Heart left ventricle (tissue), 13 donors: ENCODE measurements around the gene LAMA4.

Experiments
- CTCF ChIP-seq, 12 donors: fragments of 200-600 bp; sonication (generic) in 4 of 12; IDR thresholded peaks; one replicate each; pipeline versions ENCODE4 v1.5.0 to v1.8.0; 2018 to 2022; ENCODE audit warnings: antibody characterized with exemption in 12 of 12, mild to moderate bottlenecking in 5 of 12
- POLR2A ChIP-seq, 2 donors: fragments of 450-650 bp; IDR thresholded peaks; one replicate each; pipeline ENCODE4 v1.6.1; 2017; ENCODE audit warnings: antibody characterized with exemption in 2 of 2, mild to moderate bottlenecking in 2 of 2, moderate library complexity in 2 of 2
- donor health status: ischemic (EF 13 %, LVEDD 7.1; RV severe dilation, severe dysfunction).
- donor health status: DM: no; HTN: yes; CAD: no.
- donor health status: DM: no; HTN: no; CAD: no.
- donor health status: ischemic (EF 25% LVEDD 6.9; RV normal size, moderate dysfunction).
- donor health status: ischemic (EF 25% LVEDD 5.7; RV mildly dilated, moderate dysfunction).
- donor health status: ischemic (EF 35%, LVEDD 5.7; RV mildly dilated, moderate dysfunction).
- donor health status: nonischemic (EF 11% LVEDD 7.7; RV severe dilation, severe dysfunction).
- donor health status: DM: yes; HTN: yes; CAD: no.
- donor health status: PGD.
- donor health status: ischemic (EF 29% LVEDD 5.4; RV normal size, mild dysfunction).
- donor health status: nonischemic (EF 23%, LVEDD 6.1; RV moderate dilation, normal function).

GRCh38 chr6:112193117-112193516 lies 61.2 kb downstream of the LAMA4 start:
- TF ChIP-seq CTCF (IDR thresholded peaks at IDR 0.05) (no peak), POLR2A (IDR thresholded peaks at IDR 0.05) (no peak)
